HG03432 (cell line): ENCODE measurements around the gene TSPOAP1.

ENCODE experiments used
- ATAC-seq: cut with Tn5 transposase; IDR thresholded peaks from one replicate; pipeline ENCODE4 v1.9.1; 2021; ENCODE audit warnings: mild to moderate bottlenecking, moderate library complexity; ENCODE audit not compliant: unreplicated experiment

TSPOAP1 gene

GRCh38 chr17:58362368-58363014, 33.9 kb upstream of the TSPOAP1 start:
- ATAC-seq, result no peak

GRCh38 chr17:58360296-58361063, 31.9 kb upstream of the TSPOAP1 start:
- ATAC-seq, result no peak

GRCh38 chr17:58358408-58359172, 30.0 kb upstream of the TSPOAP1 start:
- ATAC-seq, result no peak

GRCh38 chr17:58357312-58358297, 29.0 kb upstream of the TSPOAP1 start:
- ATAC-seq, result no peak

GRCh38 chr17:58356231-58356630, 27.6 kb upstream of the TSPOAP1 start:
- ATAC-seq, result no peak

GRCh38 chr17:58354541-58355216, 26.1 kb upstream of the TSPOAP1 start:
- ATAC-seq, result no peak

- no peak for ATAC-seq
Observed at GRCh38 chr17:58353389-58353825, 24.8 kb upstream of the TSPOAP1 start.

GRCh38 chr17:58352596-58353388, 24.2 kb upstream of the TSPOAP1 start:
- ATAC-seq, result no peak

- ATAC-seq, result peak; percentile 90
Observed at GRCh38 chr17:58351831-58352595, 23.4 kb upstream of the TSPOAP1 start, which contains the start of gene SUPT4H1. Gene SUPT4H1 (minus strand): TSS chr17:58352201. CDS start chr17:58352135, 66 bp downstream.

- no peak for ATAC-seq
Observed at GRCh38 chr17:58351182-58351581, 22.6 kb upstream of the TSPOAP1 start.

- ATAC-seq, result no peak
Observed at GRCh38 chr17:58348038-58348437, 19.4 kb upstream of the TSPOAP1 start.

GRCh38 chr17:58345500-58345899, 16.9 kb upstream of the TSPOAP1 start:
- ATAC-seq, result no peak

- peak; percentile 49 for ATAC-seq
Observed at GRCh38 chr17:58344791-58345157, 16.2 kb upstream of the TSPOAP1 start.

GRCh38 chr17:58344047-58344790, 15.6 kb upstream of the TSPOAP1 start:
- peak; percentile 84 for ATAC-seq

GRCh38 chr17:58343131-58343530, 14.5 kb upstream of the TSPOAP1 start:
- ATAC-seq, result no peak

- no peak for ATAC-seq
Observed at GRCh38 chr17:58341861-58342475, 13.4 kb upstream of the TSPOAP1 start.
